Endothelial cell of umbilical vein (primary cell): ENCODE results near the gene RPS18. TPM values are rescaled to one million over a fixed set of nuclear protein-coding genes. Genes with fewer than 3 reads are reported as not detected.

ENCODE experiments used
- BruUV-seq: library from RNA; stranded (reverse); fragments of 400-500 nt; replicated peaks from 2 replicates; lab custom pipeline; 2021; lab: Mats Ljungman, UMichigan
- CTCF ChIA-PET: fragments of 300-600, 350-600 bp; sonication (Branson Sonifier 250); formaldehyde crosslinking; loops from one replicate; lab custom pipeline; 2021; ENCODE audit warnings: antibody characterized with exemption, inconsistent platforms; lab: Charles Lee
- POLR2A ChIA-PET: fragments of 300-600, 350-600 bp; sonication (Branson Sonifier 250); formaldehyde crosslinking; loops from one replicate; lab custom pipeline; 2021; ENCODE audit warnings: antibody characterized with exemption, inconsistent platforms; lab: Charles Lee
- DNase-seq: peaks from one replicate; pipeline ENCODE4 v3.0.0-alpha.2; 2011; ENCODE audit warnings: low read depth, low spot score
- FAIRE-seq: peaks from 2 replicates; lab custom pipeline; 2011; peaks lifted over from hg19 to GRCh38; lab: Jason Lieb, UNC
- H2AFZ ChIP-seq: 2 replicates; pipeline ENCODE4 v1.6.0; 2012; ENCODE audit warnings: low read depth, low read length, control low read depth, inconsistent platforms
- H3K27ac ChIP-seq: 2 replicates; pipeline ENCODE4 v1.5.1; 2011; ENCODE audit warnings: low read depth, mild to moderate bottlenecking, control low read depth, low read length, moderate library complexity; ENCODE audit not compliant: insufficient read depth
- H3K27me3 ChIP-seq, 2 experiments: 2 replicates each; pipeline versions ENCODE4 v1.6.0 to v1.6.1; 2011; ENCODE audit warnings: low read length in 2 of 2, mixed read lengths in 1 of 2; ENCODE audit not compliant: control insufficient read depth in 2 of 2, insufficient read depth in 2 of 2
- H3K36me3 ChIP-seq, 2 experiments: 2 replicates in 1 of 2; 3 replicates in 1 of 2; pipeline ENCODE4 v1.5.1; 2011; ENCODE audit warnings: low read length in 2 of 2, mild to moderate bottlenecking in 1 of 2, moderate library complexity in 1 of 2; ENCODE audit not compliant: control insufficient read depth in 2 of 2, insufficient read depth in 2 of 2; ENCODE audit errors: extremely low read depth in 1 of 2
- H3K4me1 ChIP-seq: 3 replicates; pipeline ENCODE4 v1.5.1; 2011; ENCODE audit warnings: mild to moderate bottlenecking, low read length; ENCODE audit not compliant: control insufficient read depth, insufficient read depth; ENCODE audit errors: extremely low read depth
- H3K4me2 ChIP-seq: 2 replicates; pipeline ENCODE4 v1.6.1; 2011; ENCODE audit warnings: low read length, control low read depth, mixed read lengths; ENCODE audit not compliant: insufficient read depth
- H3K4me3 ChIP-seq, 3 experiments: fragments of 200-600 bp in 1 of 3; sonication (generic), shearing (Covaris generic) in 1 of 3; replicated peaks in 1 of 3; 2 replicates each; pipeline ENCODE4 v1.5.1; 2011 to 2016; ENCODE audit warnings: control low read depth in 3 of 3, low read length in 3 of 3, mild to moderate bottlenecking in 2 of 3, inconsistent platforms in 1 of 3, low read depth in 1 of 3, moderate library complexity in 1 of 3; ENCODE audit not compliant: insufficient read depth in 1 of 3
- H3K79me2 ChIP-seq: 2 replicates; pipeline ENCODE4 v1.6.0; 2012; ENCODE audit warnings: low read length, inconsistent platforms; ENCODE audit not compliant: control insufficient read depth, insufficient read depth
- H3K9ac ChIP-seq: replicated peaks from 2 replicates; pipeline ENCODE3; 2011; ENCODE audit warnings: low read length, control low read depth; ENCODE audit not compliant: insufficient read depth; ENCODE audit errors: extremely low read depth
- H3K9me1 ChIP-seq: replicated peaks from 3 replicates; pipeline ENCODE4 v1.6.0; 2011; ENCODE audit warnings: mild to moderate bottlenecking, low read length; ENCODE audit not compliant: control insufficient read depth, insufficient read depth; ENCODE audit errors: extremely low read depth
- H3K9me3 ChIP-seq: replicated peaks from 2 replicates; pipeline ENCODE4 v1.5.1; 2012; ENCODE audit warnings: low read length, inconsistent platforms; ENCODE audit not compliant: control insufficient read depth, insufficient read depth
- H4K20me1 ChIP-seq: replicated peaks from 2 replicates; pipeline ENCODE3; 2011; ENCODE audit warnings: mild to moderate bottlenecking, low read length; ENCODE audit not compliant: control insufficient read depth, insufficient read depth; ENCODE audit errors: extremely low read depth
- CTCF ChIP-seq, 2 donors: IDR thresholded peaks; 1 replicate in 1 of 2; 2 replicates in 1 of 2; pipeline ENCODE4 v1.5.1; 2011; ENCODE audit warnings: low read length in 2 of 2, mild to moderate bottlenecking in 2 of 2, moderate library complexity in 2 of 2, control low read depth in 1 of 2, inconsistent platforms in 1 of 2, low read depth in 1 of 2; ENCODE audit not compliant: insufficient read depth in 1 of 2; ENCODE audit errors: extremely low read depth in 1 of 2
- EZH2 ChIP-seq: IDR thresholded peaks from 2 replicates; pipeline ENCODE4 v1.6.1; 2012; ENCODE audit warnings: borderline replicate concordance, low read depth, mild to moderate bottlenecking, moderate library complexity, low read length, inconsistent platforms; ENCODE audit not compliant: severe bottlenecking
- FOS ChIP-seq: IDR thresholded peaks from 2 replicates; pipeline ENCODE4 v1.6.1; 2011; ENCODE audit warnings: mild to moderate bottlenecking, low read length, moderate library complexity, borderline replicate concordance; ENCODE audit not compliant: insufficient read depth
- GATA2 ChIP-seq: IDR thresholded peaks from 2 replicates; pipeline ENCODE4 v1.7.0; 2011; ENCODE audit warnings: low read depth, mild to moderate bottlenecking, moderate library complexity, mixed read lengths, low read length; ENCODE audit not compliant: insufficient read length, insufficient read depth
- JUN ChIP-seq: IDR thresholded peaks from 2 replicates; pipeline ENCODE4 v1.6.1; 2011; ENCODE audit warnings: borderline replicate concordance, low read depth; ENCODE audit not compliant: insufficient read length, insufficient read depth
- POLR2A ChIP-seq: IDR thresholded peaks from 2 replicates; pipeline ENCODE4 v1.6.1; 2012; ENCODE audit warnings: low read depth, mild to moderate bottlenecking, control low read depth, low read length
- dilution Hi-C: fragments of 300-500 bp; cut with MboI; formaldehyde crosslinking; loops from one replicate; pipeline ENCODE4 v1.15.0; 2019; ENCODE audit warnings: low sequenced_read_pairs; ENCODE audit not compliant: extremely low pct_ligation_motif_present
- intact Hi-C: fragments of 100-400 bp; cut with micrococcal nuclease; formaldehyde crosslinking; loops from one replicate; pipeline ENCODE4 v1.10.0; 2022
- polyA plus RNA-seq, 4 experiments: library from polyadenylated mRNA; depleted of rRNA in 3 of 4; stranded (reverse) in 3 of 4; unstranded in 1 of 4; fragments of >200 nt; gene quantifications; 2 replicates each; pipeline versions ENCODE4 v1.2.1 to v1.2.3, GENCODE V29; 2011 to 2012; ENCODE audit warnings: missing spikeins in 1 of 4
- total RNA-seq: library from RNA; stranded (reverse); gene quantifications from 2 replicates; pipeline ENCODE4 v1.2.3, GENCODE V29; 2021

RPS18 gene
- total and polyA plus RNA-seq, 2 donors (not counting 3 experiments of a cell fraction or from before 2014, with no cell fraction given): 2,336 to 5,541 TPM

GRCh38 chr6:33236328-33236727 lies 35.5 kb upstream of the RPS18 start:
- Histone ChIP-seq H2AFZ (no peak overlapping the region), H3K9ac (no peak overlapping the region), H3K4me2 (no peak overlapping the region), H3K4me1 (no peaks in the 10 kb centered on the region), H3K27ac (no peak overlapping the region), H3K27me3 (peaks cover 18 to 27% of the 10 kb centered on the region in 2 experiments), H3K4me3 (no peak overlapping the region), H3K9me3 (no peaks in the 10 kb centered on the region), H3K9me1 (no peaks in the 10 kb centered on the region), H4K20me1 (no peaks in the 10 kb centered on the region), H3K79me2 (no peaks in the 10 kb centered on the region), H3K36me3 (no peaks in the 10 kb centered on the region)
- TF ChIP-seq POLR2A: no peak
- no peak for TF ChIP-seq CTCF (IDR thresholded peaks at IDR 0.05; ENCODE audit: extremely low read depth in 1 of 2, insufficient read depth in 1 of 2, low read depth in 1 of 2, low read length in 2 of 2)
- no peak for TF ChIP-seq EZH2
- no peak for TF ChIP-seq JUN
- no peak for TF ChIP-seq FOS
- TF ChIP-seq GATA2: no peak
- ChIA-PET CTCF (interaction anchor here (1.1 to 7.7 kb wide), 6 partner anchors 9 to 252 kb away, joined by 3 to 43 read pairs (median 4); no protein-coding TSS in a partner anchor), POLR2A (interaction anchor here (0.7 kb wide), 1 partner anchor 1507 kb away, joined by 7 read pairs; no protein-coding TSS in a partner anchor)
- dilution Hi-C loops: no loop called here
- no TSS peak for BruUV-seq
- no peak for DNase-seq
- intact Hi-C loops: no loop called here
- FAIRE-seq: no peak
